Astrocyte (in vitro differentiated cells and primary cell): ENCODE results near the gene CAPZB. TPM values are rescaled to one million over a fixed set of nuclear protein-coding genes. Genes with fewer than 3 reads are reported as not detected.

Experiments
- DNase-seq: peaks from one replicate; pipeline ENCODE4 v3.0.0-alpha.2; 2010; ENCODE audit warnings: low read depth
- FAIRE-seq: peaks from 2 replicates; lab custom pipeline; 2011; peaks lifted over from hg19 to GRCh38; lab: Jason Lieb, UNC
- H2AFZ ChIP-seq: 2 replicates; pipeline ENCODE4 v1.6.0; 2012; ENCODE audit warnings: low read depth, low read length, inconsistent platforms
- H3K27ac ChIP-seq: 2 replicates; pipeline ENCODE4 v1.5.1; 2011; ENCODE audit warnings: low read depth, low read length, inconsistent platforms
- H3K27me3 ChIP-seq: 2 replicates; pipeline ENCODE4 v1.6.0; 2011; ENCODE audit warnings: low read length, inconsistent platforms; ENCODE audit not compliant: insufficient read depth
- H3K36me3 ChIP-seq: 2 replicates; pipeline ENCODE4 v1.5.1; 2011; ENCODE audit warnings: low read length, inconsistent platforms; ENCODE audit not compliant: insufficient read depth
- H3K4me1 ChIP-seq: 2 replicates; pipeline ENCODE4 v1.5.1; 2011; ENCODE audit warnings: low read length, inconsistent platforms; ENCODE audit not compliant: insufficient read depth
- H3K4me2 ChIP-seq: 2 replicates; pipeline ENCODE4 v1.6.0; 2012; ENCODE audit warnings: low read length, inconsistent platforms
- H3K4me3 ChIP-seq: 2 replicates; pipeline ENCODE4 v1.5.1; 2011; ENCODE audit warnings: low read depth, mild to moderate bottlenecking, low read length, inconsistent platforms; ENCODE audit not compliant: insufficient read depth
- H3K79me2 ChIP-seq: 2 replicates; pipeline ENCODE4 v1.6.0; 2012; ENCODE audit warnings: mild to moderate bottlenecking, low read length, inconsistent platforms; ENCODE audit not compliant: insufficient read depth
- H3K9ac ChIP-seq: 2 replicates; pipeline ENCODE4 v1.6.0; 2012; ENCODE audit warnings: mild to moderate bottlenecking, low read length, inconsistent platforms
- H3K9me3 ChIP-seq: 2 replicates; pipeline ENCODE4 v1.5.1; 2012; ENCODE audit warnings: low read depth, mild to moderate bottlenecking, low read length, inconsistent platforms; ENCODE audit not compliant: insufficient read depth
- H4K20me1 ChIP-seq: 2 replicates; pipeline ENCODE4 v1.6.0; 2012; ENCODE audit warnings: low read length, inconsistent platforms; ENCODE audit not compliant: insufficient read depth
- H3K27ac Mint-ChIP-seq: one replicate; pipeline ENCODE4 v1.8.0; 2021; ENCODE audit warnings: mild to moderate bottlenecking, mixed read lengths; ENCODE audit not compliant: unreplicated experiment
- H3K27me3 Mint-ChIP-seq: one replicate; pipeline ENCODE4 v1.8.0; 2021; ENCODE audit warnings: low read depth, mixed read lengths; ENCODE audit not compliant: unreplicated experiment
- H3K36me3 Mint-ChIP-seq: one replicate; pipeline ENCODE4 v1.8.0; 2021; ENCODE audit warnings: low read depth, mixed read lengths; ENCODE audit not compliant: unreplicated experiment
- H3K4me1 Mint-ChIP-seq: one replicate; pipeline ENCODE4 v1.8.0; 2021; ENCODE audit warnings: low read depth, mixed read lengths; ENCODE audit not compliant: unreplicated experiment
- H3K4me3 Mint-ChIP-seq: one replicate; pipeline ENCODE4 v1.8.0; 2021; ENCODE audit warnings: mild to moderate bottlenecking, moderate library complexity, mixed read lengths; ENCODE audit not compliant: unreplicated experiment
- H3K9me3 Mint-ChIP-seq: one replicate; pipeline ENCODE4 v1.8.0; 2021; ENCODE audit warnings: mild to moderate bottlenecking, mixed read lengths; ENCODE audit not compliant: unreplicated experiment
- CTCF ChIP-seq: IDR thresholded peaks from 2 replicates; pipeline ENCODE4 v1.5.1; 2011; ENCODE audit warnings: low read depth, mild to moderate bottlenecking, inconsistent platforms, low read length, moderate library complexity; ENCODE audit not compliant: insufficient read depth
- EZH2 ChIP-seq: IDR thresholded peaks from 2 replicates; pipeline ENCODE4 v1.6.1; 2012; ENCODE audit warnings: mild to moderate bottlenecking, low read length, inconsistent platforms; ENCODE audit not compliant: insufficient read depth
- total RNA-seq: library from RNA; stranded (reverse); gene quantifications from 2 replicates; pipeline ENCODE4 v1.2.1, GENCODE V29; 2021

The CAPZB gene
- total RNA-seq, 1 donor from 2014 or later = 458 TPM

GRCh38 chr1:19468397-19468956 is 16.9 kb downstream of the CAPZB start:
- H3K36me3 ChIP-seq = peaks cover 7% of the 10 kb centered on the region
- H3K9me3 ChIP-seq = no peaks in the 10 kb centered on the region
- no peak overlapping the region for H2AFZ ChIP-seq
- H3K79me2 ChIP-seq = peaks cover 96% of the 10 kb centered on the region
- Mint-ChIP-seq H3K27ac (peak overlapping the region; percentile 89), H3K36me3 (peaks cover 12% of the 10 kb centered on the region), H3K27me3 (no peaks in the 10 kb centered on the region), H3K4me1 (peaks cover 59% of the 10 kb centered on the region), H3K4me3 (peak overlapping the region; percentile 48), H3K9me3 (no peaks in the 10 kb centered on the region)
- peaks cover 21% of the 10 kb centered on the region for H3K4me1 ChIP-seq
- DNase-seq = no peak
- peak overlapping the region; percentile 9 for H3K27ac ChIP-seq
- H3K27me3 ChIP-seq = no peaks in the 10 kb centered on the region
- TF ChIP-seq EZH2 (no peak), CTCF (no peak)
- H3K4me3 ChIP-seq = no peak overlapping the region
- no peak for FAIRE-seq
- H3K9ac ChIP-seq = peak overlapping the region; percentile 12
- H3K4me2 ChIP-seq = peak overlapping the region; percentile 73
- peaks cover 95% of the 10 kb centered on the region for H4K20me1 ChIP-seq

DNA sequence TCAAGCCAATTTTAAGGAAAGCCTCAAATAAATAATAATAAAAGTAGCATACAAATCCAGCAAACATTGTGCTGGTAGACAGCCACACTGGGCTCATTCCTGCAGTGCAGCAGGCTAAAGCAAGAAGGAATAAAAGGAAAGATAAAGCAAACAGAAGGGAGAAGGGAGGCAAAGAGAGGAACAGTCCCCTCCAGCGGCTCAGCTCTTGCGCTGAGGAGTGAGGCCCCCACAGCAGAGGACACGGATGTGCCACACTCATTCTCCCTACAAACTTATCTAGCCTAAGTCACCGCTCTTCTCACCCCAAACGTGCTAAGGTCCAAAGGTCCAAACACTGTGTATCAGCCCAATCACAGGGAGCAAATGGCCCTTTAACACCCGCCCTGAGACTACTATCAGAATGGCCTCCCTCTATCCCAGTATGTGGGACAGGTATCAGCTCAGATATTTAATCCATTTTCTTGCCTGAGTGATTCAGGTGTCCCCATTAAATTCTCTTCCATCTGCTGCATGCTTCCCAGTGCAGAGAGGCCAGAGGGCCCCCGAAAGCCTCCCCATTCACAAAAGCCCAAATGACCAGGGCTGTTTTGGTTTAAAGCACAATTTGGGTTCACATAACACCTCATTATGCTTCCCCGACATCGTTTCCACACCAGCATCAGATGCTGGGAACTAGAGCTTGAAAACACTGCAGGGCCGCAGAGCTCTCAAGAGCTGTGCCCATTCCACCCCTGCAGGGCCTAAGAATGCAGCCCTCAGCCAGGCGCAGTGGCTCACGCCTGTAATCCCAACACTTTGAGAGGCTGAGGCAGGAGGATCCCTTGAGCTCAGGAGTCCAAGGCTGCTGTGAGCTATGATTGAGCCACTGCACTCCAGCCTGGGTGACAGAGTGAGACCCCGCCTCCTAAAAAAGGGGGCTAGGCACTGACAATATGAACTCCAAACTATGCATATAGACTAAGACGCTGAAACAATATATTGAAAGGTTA is 17.8 kb downstream of the CAPZB start:
- H3K4me1 Mint-ChIP-seq = peaks cover 59% of the 10 kb centered on the region
- FAIRE-seq = no peak
- H3K36me3 Mint-ChIP-seq = peaks cover 12% of the 10 kb centered on the region
- H3K27me3 Mint-ChIP-seq = no peaks in the 10 kb centered on the region
- Histone ChIP-seq H4K20me1 (peaks cover 96% of the 10 kb centered on the region), H3K9me3 (no peaks in the 10 kb centered on the region), H2AFZ (no peak overlapping the region), H3K36me3 (peaks cover 7% of the 10 kb centered on the region), H3K27ac (no peak overlapping the region), H3K4me1 (peaks cover 21% of the 10 kb centered on the region), H3K4me3 (no peak overlapping the region), H3K9ac (no peak overlapping the region), H3K27me3 (no peaks in the 10 kb centered on the region), H3K4me2 (no peak overlapping the region), H3K79me2 (peaks cover 97% of the 10 kb centered on the region)
- no peak for TF ChIP-seq EZH2
- TF ChIP-seq CTCF = no peak
- no peak for DNase-seq
- H3K4me3 Mint-ChIP-seq = no peak overlapping the region
- peak overlapping the region; percentile 15 for H3K27ac Mint-ChIP-seq
- H3K9me3 Mint-ChIP-seq = no peaks in the 10 kb centered on the region
